ENCODE data around the gene DPF3.

Gene DPF3

GRCh38 chr14:72708708-72709475, 185.0 kb downstream of the DPF3 start:
- TF ChIP-seq CTCF (IDR thresholded peaks at IDR 0.05): no peak

- no peak for TF ChIP-seq CTCF (IDR thresholded peaks at IDR 0.05)
Measured at GRCh38 chr14:72708222-72708621, 185.7 kb downstream of the DPF3 start.

GRCh38 chr14:72706485-72706884, 187.4 kb downstream of the DPF3 start:
- no peak for TF ChIP-seq CTCF (IDR thresholded peaks at IDR 0.05)

- no peak for TF ChIP-seq CTCF (IDR thresholded peaks at IDR 0.05)
Measured at GRCh38 chr14:72704502-72704901, 189.4 kb downstream of the DPF3 start.

GRCh38 chr14:72701605-72702004, 192.3 kb downstream of the DPF3 start:
- no peak for TF ChIP-seq CTCF (IDR thresholded peaks at IDR 0.05)

GRCh38 chr14:72701237-72701565, 192.7 kb downstream of the DPF3 start:
- no peak for TF ChIP-seq CTCF (IDR thresholded peaks at IDR 0.05)

- no peak for TF ChIP-seq CTCF (IDR thresholded peaks at IDR 0.05)
Measured at GRCh38 chr14:72700338-72701236, 193.3 kb downstream of the DPF3 start.

Data from LNCAP (cell line).